ENCODE measurements around the gene ATG16L2.

The ATG16L2 gene

DNA sequence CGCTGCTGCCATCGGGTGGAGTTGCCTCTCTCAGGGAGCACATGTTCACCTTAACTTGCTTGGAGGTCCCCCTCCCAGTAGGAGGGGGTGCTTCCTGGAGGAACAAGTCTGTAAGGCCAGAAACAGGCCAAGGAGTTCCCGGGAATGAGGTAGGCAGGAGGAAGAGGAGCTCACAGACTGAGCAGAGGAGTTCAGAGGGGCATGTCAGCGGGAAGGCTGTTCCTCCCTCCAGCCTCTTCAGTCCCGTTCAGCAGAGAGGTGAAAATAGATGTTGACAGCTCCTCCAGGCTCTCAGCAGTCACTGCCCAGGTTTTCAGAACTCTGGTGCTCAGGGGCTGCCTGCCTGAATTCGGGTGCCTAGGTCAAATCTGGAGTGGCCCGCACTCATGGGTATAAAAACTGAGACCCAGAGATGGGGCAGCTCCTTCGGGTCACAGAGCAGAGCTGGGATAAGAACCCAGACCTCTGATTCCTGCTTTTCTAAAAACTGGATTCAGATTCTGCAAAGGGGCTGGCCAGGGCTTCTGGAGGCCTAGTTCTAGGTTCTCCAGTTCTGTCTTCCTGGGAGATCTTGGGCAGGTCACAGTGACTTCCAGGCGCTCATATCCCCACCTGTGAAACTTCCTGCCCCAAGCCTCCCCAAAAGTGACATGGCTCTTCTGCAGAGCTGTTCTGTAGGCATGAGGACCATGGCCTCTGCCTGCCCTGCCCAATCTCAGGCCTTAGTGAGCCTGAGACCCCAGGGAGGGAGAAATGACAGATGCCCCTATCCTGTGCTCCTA lies 18.3 kb downstream of the ATG16L2 start:
- peaks cover 45% of the 10 kb centered on the region for H3K36me3 Mint-ChIP-seq
- peaks cover 42% of the 10 kb centered on the region for H3K4me1 Mint-ChIP-seq
- H3K27ac Mint-ChIP-seq = peak overlapping the region; percentile 63
- no peaks in the 10 kb centered on the region for H3K9me3 Mint-ChIP-seq
- no peaks in the 10 kb centered on the region for H3K27me3 Mint-ChIP-seq
- H3K4me3 Mint-ChIP-seq = no peak overlapping the region
- ATAC-seq = no peak

DNA sequence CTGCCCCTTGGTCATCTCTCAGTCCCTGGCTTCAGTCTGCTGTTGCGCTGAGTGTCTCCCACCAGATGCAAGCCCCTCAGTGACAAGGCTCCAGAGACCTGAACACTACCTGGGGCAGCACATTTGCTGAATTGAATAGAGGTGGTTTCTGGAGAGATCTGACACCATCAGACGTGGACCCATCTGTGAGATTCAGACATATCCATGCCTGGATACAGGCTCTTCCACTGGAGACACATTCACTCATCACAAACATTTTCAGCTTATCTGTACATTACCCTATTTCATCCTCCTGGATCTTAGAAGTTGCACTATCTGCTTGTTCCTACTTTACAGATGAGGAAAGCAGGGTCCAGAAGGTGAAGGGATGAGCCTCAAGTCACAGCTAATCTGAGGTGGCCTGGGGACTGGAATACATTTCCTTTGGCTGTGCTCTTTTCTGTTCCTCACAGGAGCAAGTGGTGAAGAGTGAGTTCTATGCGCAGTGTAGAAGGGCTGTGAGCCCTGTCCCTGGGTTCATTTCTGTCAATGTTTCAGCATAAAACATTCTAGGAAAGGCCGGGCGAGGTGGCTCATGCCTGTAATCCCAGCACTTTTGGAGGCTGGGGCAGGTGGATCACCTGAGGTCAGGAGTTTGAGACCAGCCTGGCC lies 19.0 kb downstream of the ATG16L2 start:
- ATAC-seq = no peak
- H3K4me3 Mint-ChIP-seq = no peak overlapping the region
- H3K36me3 Mint-ChIP-seq = peaks cover 45% of the 10 kb centered on the region
- no peaks in the 10 kb centered on the region for H3K9me3 Mint-ChIP-seq
- no peaks in the 10 kb centered on the region for H3K27me3 Mint-ChIP-seq
- peaks cover 37% of the 10 kb centered on the region for H3K4me1 Mint-ChIP-seq
- peak overlapping the region; percentile 63 for H3K27ac Mint-ChIP-seq

DNA sequence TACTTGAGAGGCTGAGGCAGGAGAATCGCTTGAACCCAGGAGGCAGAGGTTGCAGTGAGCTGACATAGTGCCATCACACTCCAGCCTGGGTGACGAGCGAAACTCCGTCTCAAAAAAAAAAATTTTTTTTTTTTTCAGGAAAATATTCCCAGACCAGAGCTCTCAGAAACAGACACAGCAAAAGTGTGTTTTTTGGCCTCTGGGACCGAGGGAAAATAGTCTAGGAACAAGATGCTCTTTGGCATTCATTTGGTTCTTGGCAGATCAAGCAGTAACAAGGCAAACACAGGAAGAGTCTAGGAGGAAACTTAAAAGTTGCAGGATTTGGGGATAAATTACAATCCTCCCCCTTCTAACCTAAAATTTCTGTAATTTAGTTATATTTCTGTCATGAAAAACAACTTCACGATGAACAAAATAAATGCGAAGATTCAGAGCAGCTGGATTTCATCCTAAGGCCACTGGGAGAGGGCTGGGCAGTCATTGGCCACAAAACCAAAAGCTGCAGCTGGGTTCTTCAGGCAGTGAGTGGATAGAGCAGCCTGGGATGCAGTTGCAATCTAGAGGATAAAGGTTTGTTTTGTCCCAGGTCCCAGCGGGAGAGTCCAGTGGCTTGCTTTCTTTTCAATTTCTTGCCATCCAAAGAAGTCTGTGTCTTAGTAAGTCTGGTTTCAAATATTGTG lies 19.7 kb downstream of the ATG16L2 start:
- no peaks in the 10 kb centered on the region for H3K27me3 Mint-ChIP-seq
- ATAC-seq = no peak
- H3K4me3 Mint-ChIP-seq = no peak overlapping the region
- H3K36me3 Mint-ChIP-seq = peaks cover 47% of the 10 kb centered on the region
- H3K9me3 Mint-ChIP-seq = no peaks in the 10 kb centered on the region
- H3K4me1 Mint-ChIP-seq = peaks cover 29% of the 10 kb centered on the region
- H3K27ac Mint-ChIP-seq = peak overlapping the region; percentile 48

DNA sequence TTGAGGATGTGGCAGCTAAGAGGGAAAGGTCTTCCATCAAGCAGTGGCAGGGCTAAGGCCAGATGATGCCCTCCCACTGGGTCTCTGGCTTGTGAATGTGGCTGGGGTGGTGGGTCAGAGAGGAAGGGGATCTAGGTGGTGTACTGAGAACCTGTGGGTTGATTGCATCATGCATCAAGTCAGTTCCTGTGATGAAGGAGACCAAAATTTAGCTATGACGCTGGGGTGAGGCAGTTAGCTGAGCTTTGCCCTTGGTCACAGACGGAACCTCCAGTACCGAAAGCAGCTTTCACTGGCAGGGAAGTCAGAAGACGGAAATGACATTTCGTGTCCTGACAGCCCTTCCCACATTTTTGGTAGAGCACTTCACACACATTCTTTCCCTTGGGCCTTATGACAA lies 20.7 kb downstream of the ATG16L2 start:
- Mint-ChIP-seq H3K36me3 (peaks cover 48% of the 10 kb centered on the region), H3K27ac (peak overlapping the region; percentile 48), H3K27me3 (no peaks in the 10 kb centered on the region), H3K4me1 (peaks cover 27% of the 10 kb centered on the region), H3K4me3 (no peak overlapping the region), H3K9me3 (no peaks in the 10 kb centered on the region)
- ATAC-seq = no peak

DNA sequence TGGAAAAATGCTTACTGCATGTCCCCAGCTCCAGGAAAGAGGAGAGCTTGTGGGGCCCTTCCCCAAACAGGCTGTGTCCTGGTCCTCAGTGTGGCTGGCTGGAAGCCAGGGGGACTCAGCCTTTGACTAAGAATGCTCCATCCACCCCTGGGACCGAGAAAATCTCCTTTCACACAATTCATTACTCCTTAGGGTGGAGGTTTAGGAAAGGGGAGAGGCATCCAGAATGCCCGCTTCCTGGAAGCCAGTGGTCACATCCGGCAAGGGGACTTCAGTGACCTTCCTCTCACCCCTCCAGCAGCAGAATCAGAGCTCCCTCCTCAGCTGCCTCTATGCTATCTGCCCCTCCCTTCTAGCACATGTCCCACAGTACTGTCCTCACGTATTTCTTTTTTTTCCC lies 21.9 kb downstream of the ATG16L2 start:
- peaks cover 44% of the 10 kb centered on the region for H3K36me3 Mint-ChIP-seq
- H3K4me3 Mint-ChIP-seq = no peak overlapping the region
- no peaks in the 10 kb centered on the region for H3K27me3 Mint-ChIP-seq
- peaks cover 17% of the 10 kb centered on the region for H3K4me1 Mint-ChIP-seq
- peak overlapping the region; percentile 48 for H3K27ac Mint-ChIP-seq
- no peaks in the 10 kb centered on the region for H3K9me3 Mint-ChIP-seq
- no peak for ATAC-seq

DNA sequence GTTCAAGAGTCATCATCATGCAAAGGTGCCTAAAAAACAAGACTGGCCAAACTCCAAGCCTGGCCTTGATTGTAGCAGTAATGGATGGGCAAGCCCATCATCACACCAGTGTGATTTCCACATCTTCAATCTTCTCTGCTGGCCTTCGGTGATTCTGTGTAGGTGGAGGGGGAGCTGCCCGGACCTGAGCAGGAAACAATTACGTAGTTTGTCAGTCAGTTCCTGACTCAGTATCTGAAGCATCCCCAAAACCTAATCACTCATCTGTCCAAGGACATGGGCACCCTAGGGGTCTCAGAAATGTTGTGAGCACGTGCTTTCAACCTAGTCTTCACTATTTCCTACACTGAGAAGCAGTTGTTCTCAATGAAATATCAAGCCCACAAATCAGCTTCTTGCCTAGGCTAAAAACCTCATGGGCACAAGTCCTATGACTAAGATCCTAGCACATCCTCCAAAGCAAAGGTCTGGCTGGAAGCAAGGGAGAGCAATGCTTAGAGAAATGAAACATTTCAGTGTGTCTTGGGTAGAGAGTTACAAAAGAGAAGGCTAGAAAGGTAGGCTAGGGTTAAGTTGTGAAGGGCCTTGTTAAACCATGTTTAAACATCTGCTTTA lies 24.6 kb downstream of the ATG16L2 start:
- no peak for ATAC-seq
- Mint-ChIP-seq H3K9me3 (no peaks in the 10 kb centered on the region), H3K4me3 (no peak overlapping the region), H3K36me3 (peaks cover 46% of the 10 kb centered on the region), H3K4me1 (peaks cover 5% of the 10 kb centered on the region), H3K27ac (peak overlapping the region; percentile 36), H3K27me3 (no peaks in the 10 kb centered on the region)

DNA sequence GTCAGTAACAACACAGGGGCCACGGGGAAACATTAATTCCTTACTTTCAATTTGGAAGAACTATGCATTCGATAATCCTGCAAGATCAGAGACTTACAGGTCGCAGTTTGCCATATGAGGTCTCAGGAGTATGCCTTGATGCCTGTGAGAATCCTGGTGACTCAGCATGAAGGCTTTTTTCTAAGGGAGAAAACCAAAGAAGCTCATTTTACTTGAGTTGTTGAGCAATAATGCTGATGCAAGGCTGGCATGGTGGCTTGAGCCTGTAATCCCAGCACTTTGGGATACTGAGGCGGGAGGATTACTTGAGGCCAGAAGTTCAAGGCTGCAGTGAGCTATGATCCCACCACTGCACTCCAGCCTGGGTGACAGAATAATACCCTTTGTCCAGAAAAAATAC lies 26.6 kb downstream of the ATG16L2 start:
- H3K4me3 Mint-ChIP-seq = no peak overlapping the region
- no peaks in the 10 kb centered on the region for H3K27me3 Mint-ChIP-seq
- peaks cover 5% of the 10 kb centered on the region for H3K4me1 Mint-ChIP-seq
- ATAC-seq = no peak
- H3K9me3 Mint-ChIP-seq = no peaks in the 10 kb centered on the region
- H3K36me3 Mint-ChIP-seq = peaks cover 52% of the 10 kb centered on the region
- H3K27ac Mint-ChIP-seq = no peak overlapping the region

DNA sequence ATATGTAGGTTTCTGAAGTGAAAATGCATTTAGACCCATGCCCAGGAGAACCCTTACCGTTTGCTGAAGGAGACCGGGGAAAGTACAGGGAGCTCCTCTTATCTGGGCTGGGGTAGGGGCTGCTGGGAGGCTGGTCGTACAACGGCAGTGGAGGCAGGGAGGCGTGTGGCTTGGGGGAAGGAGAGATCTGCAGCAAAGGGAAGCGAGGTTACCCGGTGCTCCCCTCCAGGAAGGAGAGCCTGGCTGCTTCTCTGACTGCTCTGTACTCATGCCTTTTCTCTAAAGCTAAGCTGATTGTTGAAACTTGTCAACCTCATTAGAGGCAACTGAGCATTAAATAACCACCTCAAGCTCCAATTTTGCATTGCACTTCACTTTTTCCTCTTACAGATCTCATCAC lies 27.2 kb downstream of the ATG16L2 start:
- Mint-ChIP-seq H3K9me3 (no peaks in the 10 kb centered on the region), H3K4me3 (no peak overlapping the region), H3K27me3 (no peaks in the 10 kb centered on the region), H3K27ac (peak overlapping the region; percentile 30), H3K4me1 (peaks cover 5% of the 10 kb centered on the region), H3K36me3 (peaks cover 50% of the 10 kb centered on the region)
- ATAC-seq = no peak

DNA sequence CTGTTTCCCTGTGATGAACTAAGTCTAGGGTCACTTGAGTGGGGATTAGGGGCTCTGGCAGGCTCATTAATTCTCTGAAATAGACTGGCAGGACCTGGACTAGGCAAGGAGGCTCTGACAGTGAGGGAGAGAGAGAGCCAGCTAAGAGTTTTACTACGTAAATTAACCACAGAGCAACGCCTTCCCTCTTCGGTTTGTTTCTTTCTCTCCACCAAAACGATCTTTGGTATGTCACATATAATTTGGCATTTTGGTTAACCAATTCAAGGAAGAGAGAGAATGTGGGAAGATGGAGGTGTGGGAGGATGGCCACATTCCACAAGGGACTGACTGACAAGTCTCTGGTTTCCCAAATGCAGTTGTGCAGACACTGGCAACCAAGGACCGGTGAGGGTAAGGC lies 27.9 kb downstream of the ATG16L2 start:
- peak overlapping the region; percentile 30 for H3K27ac Mint-ChIP-seq
- peaks cover 5% of the 10 kb centered on the region for H3K4me1 Mint-ChIP-seq
- no peaks in the 10 kb centered on the region for H3K27me3 Mint-ChIP-seq
- no peak for ATAC-seq
- no peak overlapping the region for H3K4me3 Mint-ChIP-seq
- H3K36me3 Mint-ChIP-seq = peaks cover 52% of the 10 kb centered on the region
- H3K9me3 Mint-ChIP-seq = no peaks in the 10 kb centered on the region

DNA sequence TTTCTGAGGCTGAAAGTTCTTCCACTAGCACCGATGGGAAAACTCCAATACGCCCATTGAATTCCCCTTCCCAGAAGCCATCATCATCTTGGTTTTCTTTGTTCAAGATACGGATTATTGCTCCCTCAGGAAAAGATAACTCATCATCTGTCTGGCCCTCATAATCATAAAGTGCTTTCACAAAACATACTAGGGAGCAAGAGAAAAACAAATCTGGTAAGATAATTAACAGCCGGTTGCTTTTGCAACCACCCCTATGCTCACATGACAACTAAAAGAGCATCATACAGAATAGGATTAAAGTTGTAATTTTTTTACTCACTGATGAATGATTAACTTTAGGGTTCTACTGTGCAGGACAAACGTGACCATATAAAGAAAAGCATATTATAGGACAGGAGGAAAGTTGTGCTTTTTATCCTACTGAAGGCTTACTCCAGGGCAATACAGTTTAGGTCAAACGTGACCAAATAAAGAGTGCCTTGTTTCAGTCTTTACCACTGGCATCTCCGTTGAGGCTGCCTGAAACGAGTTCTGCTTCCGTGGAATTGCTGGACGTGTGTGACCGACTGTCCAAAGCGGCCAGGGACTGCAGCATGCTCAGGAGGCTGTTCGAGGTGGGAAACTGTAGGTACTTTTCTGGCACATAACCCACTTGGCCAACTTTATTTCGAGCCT lies 28.6 kb downstream of the ATG16L2 start:
- Mint-ChIP-seq H3K27me3 (no peaks in the 10 kb centered on the region), H3K4me1 (peaks cover 5% of the 10 kb centered on the region), H3K9me3 (no peaks in the 10 kb centered on the region), H3K36me3 (peaks cover 55% of the 10 kb centered on the region), H3K4me3 (no peak overlapping the region), H3K27ac (no peak overlapping the region)
- no peak for ATAC-seq

DNA sequence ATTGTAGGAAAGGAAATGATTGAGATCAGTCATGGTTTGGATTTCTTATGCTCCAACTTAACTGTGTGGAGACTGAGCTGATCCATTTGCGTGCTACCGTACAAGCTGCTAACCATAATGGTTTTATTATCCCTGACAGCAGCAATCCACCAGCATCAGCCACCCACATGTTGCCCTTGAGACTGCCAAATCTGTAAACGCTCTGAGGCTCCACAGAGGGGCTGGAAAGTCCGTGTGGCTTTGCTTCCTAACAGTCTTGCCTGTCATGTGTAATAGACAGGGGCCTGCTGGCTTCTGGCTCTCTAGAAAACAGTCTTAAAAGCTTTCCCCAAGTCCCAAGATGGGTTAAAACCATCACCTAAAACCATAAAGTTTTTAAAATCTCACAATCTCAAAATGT lies 30.1 kb downstream of the ATG16L2 start:
- peak overlapping the region; percentile 54 for H3K27ac Mint-ChIP-seq
- H3K4me1 Mint-ChIP-seq = peaks cover 7% of the 10 kb centered on the region
- no peaks in the 10 kb centered on the region for H3K27me3 Mint-ChIP-seq
- no peaks in the 10 kb centered on the region for H3K9me3 Mint-ChIP-seq
- H3K36me3 Mint-ChIP-seq = peaks cover 58% of the 10 kb centered on the region
- no peak for ATAC-seq
- H3K4me3 Mint-ChIP-seq = no peak overlapping the region

DNA sequence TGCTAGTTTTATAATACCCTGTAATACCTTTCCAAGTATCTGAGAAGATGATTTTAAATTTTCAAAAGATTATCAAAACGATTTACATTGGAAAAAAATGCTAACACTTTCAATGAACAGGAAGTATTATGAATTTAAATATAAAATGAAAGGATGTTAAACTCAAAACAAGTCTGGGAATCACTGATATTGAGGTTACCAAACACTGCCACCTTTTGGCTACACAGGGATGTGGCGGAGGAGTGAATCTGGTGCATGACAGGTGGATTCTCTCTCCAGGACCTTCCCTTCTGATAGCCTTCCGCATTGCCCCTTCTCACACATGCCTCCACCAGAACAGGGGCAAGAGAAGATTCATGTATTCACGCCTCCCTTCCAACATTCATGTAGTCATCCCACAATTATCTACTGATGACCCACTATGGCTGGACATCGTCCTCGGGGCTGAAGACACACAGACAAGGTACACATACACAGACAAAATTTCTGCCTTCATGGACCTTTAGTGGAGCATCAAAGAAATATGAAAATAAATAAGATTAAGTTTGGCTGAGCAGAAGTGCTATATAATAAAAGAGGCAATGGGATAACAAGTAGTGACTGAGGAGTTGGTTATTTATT lies 34.7 kb downstream of the ATG16L2 start:
- Mint-ChIP-seq H3K27ac (peak overlapping the region; percentile 43), H3K4me3 (no peak overlapping the region), H3K9me3 (no peaks in the 10 kb centered on the region), H3K36me3 (peaks cover 41% of the 10 kb centered on the region), H3K27me3 (no peaks in the 10 kb centered on the region), H3K4me1 (peaks cover 13% of the 10 kb centered on the region)
- no peak for ATAC-seq

DNA sequence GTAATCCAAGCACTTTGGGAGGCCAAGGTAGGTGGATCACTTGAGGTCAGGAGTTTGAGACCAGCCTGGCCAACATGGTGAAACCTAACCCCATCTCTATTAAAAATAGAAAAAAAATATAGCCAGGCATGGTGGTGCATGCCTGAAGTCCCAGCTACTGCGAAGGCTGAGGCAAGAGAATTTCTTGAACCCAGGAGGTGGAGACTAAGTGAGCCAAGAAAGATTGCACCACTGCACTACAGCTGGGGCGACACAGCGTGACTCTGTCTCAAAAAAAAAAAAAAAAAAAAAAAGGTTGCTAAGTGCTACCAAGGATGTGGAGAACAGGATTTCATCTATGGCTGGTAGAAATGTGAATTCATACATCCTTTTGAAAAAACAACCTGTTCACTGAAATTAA lies 36.6 kb downstream of the ATG16L2 start:
- Mint-ChIP-seq H3K9me3 (no peaks in the 10 kb centered on the region), H3K27ac (peak overlapping the region; percentile 30), H3K36me3 (peaks cover 28% of the 10 kb centered on the region), H3K27me3 (no peaks in the 10 kb centered on the region), H3K4me1 (peaks cover 25% of the 10 kb centered on the region), H3K4me3 (no peak overlapping the region)
- no peak for ATAC-seq

DNA sequence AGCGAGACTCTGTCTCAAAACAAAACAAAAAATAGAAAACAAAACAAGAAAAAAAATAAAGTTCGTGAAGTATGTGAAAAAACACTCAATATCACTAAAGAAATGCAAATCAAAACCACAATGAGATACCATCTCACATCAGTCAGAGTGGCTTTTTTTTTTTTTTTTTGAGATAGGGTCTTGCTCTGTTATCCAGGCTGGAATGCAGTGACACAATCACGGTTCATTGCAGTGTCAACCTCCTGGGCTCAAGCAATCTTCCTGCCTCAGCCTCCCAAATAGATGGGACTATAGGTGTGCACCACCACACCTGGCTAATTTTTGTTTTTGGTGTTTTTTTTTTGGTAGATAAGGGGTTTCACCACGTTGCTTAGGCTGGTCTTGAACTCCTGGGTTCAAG lies 37.5 kb downstream of the ATG16L2 start:
- H3K9me3 Mint-ChIP-seq = no peaks in the 10 kb centered on the region
- ATAC-seq = no peak
- peaks cover 27% of the 10 kb centered on the region for H3K36me3 Mint-ChIP-seq
- H3K4me3 Mint-ChIP-seq = no peak overlapping the region
- no peaks in the 10 kb centered on the region for H3K27me3 Mint-ChIP-seq
- peaks cover 25% of the 10 kb centered on the region for H3K4me1 Mint-ChIP-seq
- H3K27ac Mint-ChIP-seq = peak overlapping the region; percentile 30

All from stimulated activated memory B cell treated with anti-CD40 and anti-IgM and Interleukin-4, amounts not matched to agents 10 μg/mL and 1 μg/mL and 100 μg/mL, for 72 hours (primary cell).